GM23338 (cell line): ENCODE data around the gene AP2A2. TPM values are rescaled to one million over a fixed set of nuclear protein-coding genes. Genes with fewer than 3 reads are reported as not detected.

Experiments used
- CREB1 ChIP-seq: fragments of 250-450 bp; sonication (Bioruptor Pico); IDR thresholded peaks from 2 replicates; pipeline ENCODE4 v1.5.0; 2020; ENCODE audit warnings: low read depth, mild to moderate bottlenecking, moderate library complexity
- CTCF ChIP-seq, 2 experiments: fragments of 200-600 bp in 1 of 2; sonication (generic) in 1 of 2; conservative IDR thresholded peaks; 2 replicates each; pipeline versions ENCODE4 v1.5.1 to v1.6.1; 2016 to 2017; ENCODE audit warnings: antibody characterized with exemption in 2 of 2, low read depth in 2 of 2, mild to moderate bottlenecking in 2 of 2, moderate library complexity in 1 of 2
- ETS1 ChIP-seq: IDR thresholded peaks from 2 replicates; pipeline ENCODE4 v1.6.1; 2016; ENCODE audit warnings: antibody characterized with exemption
- EZH2 ChIP-seq: fragments of 200-600 bp; sonication (generic); IDR thresholded peaks from one replicate; pipeline ENCODE4 v1.8.0; 2017; ENCODE audit warnings: antibody characterized with exemption, mild to moderate bottlenecking, low read depth; ENCODE audit not compliant: unreplicated experiment
- ZNF114 ChIP-seq: fragments of 250-450 bp; sonication (Bioruptor Pico); IDR thresholded peaks from 2 replicates; pipeline ENCODE4 v1.5.0; 2020; ENCODE audit warnings: mild to moderate bottlenecking, moderate library complexity
- ZNF462 ChIP-seq: fragments of 250-450 bp; sonication (Bioruptor Pico); IDR thresholded peaks from 2 replicates; pipeline ENCODE4 v1.5.0; 2020; ENCODE audit warnings: mild to moderate bottlenecking, moderate library complexity
- polyA plus RNA-seq: library from polyadenylated mRNA; unstranded; fragments of >200 nt; fragmentation: Nextera tagmentation; extraction: Ambion mirVana; gene quantifications from 2 replicates; pipeline ENCODE4 v1.2.1, GENCODE V29; 2016
- total RNA-seq: library from RNA; depleted of rRNA; stranded (reverse); fragments of >200 nt; shearing (Covaris generic); gene quantifications from 2 replicates; pipeline ENCODE4 v1.2.3, GENCODE V29; 2014

Gene AP2A2
- total and polyA plus RNA-seq, 2 experiments from 2014 or later = 23.7 to 47.5 TPM

- no peak for TF ChIP-seq ZNF462 (CRISPR knock-in tag)
- no peak for TF ChIP-seq CREB1
- TF ChIP-seq EZH2 = no peak
- no peak for TF ChIP-seq CTCF (conservative IDR thresholded peaks at IDR 0.05; ENCODE audit: low read depth in 2 of 2)
- TF ChIP-seq ETS1 = no peak
- TF ChIP-seq ZNF114 (CRISPR knock-in tag) = no peak
These were observed 38.2 kb downstream of the AP2A2 start (continued) for GRCh38 chr11:963852-964251.
